Fibroblast of lung (primary cell): ENCODE measurements around the gene ACTR2. TPM values are rescaled to one million over a fixed set of nuclear protein-coding genes. Genes with fewer than 3 reads are reported as not detected.
"Not testable (repeated sequence)": the region's sequence is repeated elsewhere in the genome, so short reads cannot be mapped to it uniquely, and the experiment has no call there.

ENCODE experiments used
- DNase-seq, 2 donors: peaks; one replicate each; pipeline versions ENCODE4 v3.0.0 to v3.0.0-alpha.2; 2010; ENCODE audit warnings: low read depth in 2 of 2
- H2AFZ ChIP-seq: 2 replicates; pipeline ENCODE4 v1.5.1; 2012; ENCODE audit warnings: low read length, control low read depth, inconsistent platforms
- H3K27ac ChIP-seq: 2 replicates; pipeline ENCODE4 v1.5.1; 2011; ENCODE audit warnings: low read length, control low read depth; ENCODE audit not compliant: insufficient read depth
- H3K27me3 ChIP-seq: 2 replicates; pipeline ENCODE4 v1.5.1; 2011; ENCODE audit warnings: mild to moderate bottlenecking, low read length; ENCODE audit not compliant: control insufficient read depth, insufficient read depth
- H3K36me3 ChIP-seq: 2 replicates; pipeline ENCODE4 v1.5.1; 2011; ENCODE audit warnings: low read length; ENCODE audit not compliant: control insufficient read depth, insufficient read depth
- H3K4me1 ChIP-seq: 2 replicates; pipeline ENCODE4 v1.5.1; 2011; ENCODE audit warnings: low read length; ENCODE audit not compliant: control insufficient read depth, insufficient read depth; ENCODE audit errors: extremely low read depth
- H3K4me2 ChIP-seq: 2 replicates; pipeline ENCODE4 v1.5.1; 2011; ENCODE audit warnings: low read length, control low read depth; ENCODE audit not compliant: insufficient read depth; ENCODE audit errors: extremely low read depth
- H3K4me3 ChIP-seq, 4 experiments: fragments of 200-600 bp in 1 of 4; sonication (generic) in 1 of 4; replicated peaks in 1 of 4; 2 replicates each; pipeline ENCODE4 v1.5.1; 2011 to 2016; ENCODE audit warnings: low read length in 4 of 4, low read depth in 3 of 4, mild to moderate bottlenecking in 3 of 4, control low read depth in 2 of 4, inconsistent platforms in 1 of 4, mixed read lengths in 1 of 4; ENCODE audit not compliant: insufficient read depth in 1 of 4; ENCODE audit errors: control extremely low read depth in 1 of 4
- H3K79me2 ChIP-seq: 2 replicates; pipeline ENCODE4 v1.5.1; 2012; ENCODE audit warnings: mild to moderate bottlenecking, low read length, inconsistent platforms; ENCODE audit not compliant: control insufficient read depth, insufficient read depth
- H3K9ac ChIP-seq: 2 replicates; pipeline ENCODE4 v1.5.1; 2011; ENCODE audit warnings: mild to moderate bottlenecking, low read length, control low read depth; ENCODE audit not compliant: insufficient read depth
- H3K9me3 ChIP-seq: 2 replicates; pipeline ENCODE4 v1.5.1; 2012; ENCODE audit warnings: low read depth, low read length; ENCODE audit not compliant: control insufficient read depth, insufficient read depth
- H4K20me1 ChIP-seq: 2 replicates; pipeline ENCODE4 v1.5.1; 2011; ENCODE audit warnings: low read length; ENCODE audit not compliant: control insufficient read depth, insufficient read depth; ENCODE audit errors: extremely low read depth
- CTCF ChIP-seq, 2 donors: IDR thresholded peaks in 1 of 2; conservative IDR thresholded peaks in 1 of 2; 1 replicate in 1 of 2; 2 replicates in 1 of 2; pipeline ENCODE4 v1.5.1; 2011 to 2012; ENCODE audit warnings: low read length in 2 of 2, control low read depth in 1 of 2, inconsistent platforms in 1 of 2, low read depth in 1 of 2, mild to moderate bottlenecking in 1 of 2
- EZH2 ChIP-seq: IDR thresholded peaks from 2 replicates; pipeline ENCODE4 v1.5.1; 2012; ENCODE audit warnings: low read length, control low read depth, mild to moderate bottlenecking; ENCODE audit errors: missing control alignments
- polyA minus RNA-seq: library from RNA; depleted of rRNA, polyadenylated mRNA; stranded (reverse); fragments of >200 nt; gene quantifications from 2 replicates; pipeline ENCODE4 v1.2.3, GENCODE V29; 2011; ENCODE audit warnings: low replicate concordance
- polyA plus RNA-seq, 2 donors: library from polyadenylated mRNA; depleted of rRNA in 1 of 2; stranded (reverse) in 1 of 2; unstranded in 1 of 2; fragments of >200 nt; gene quantifications; 2 replicates each; pipeline ENCODE4 v1.2.1, GENCODE V29; 2011 to 2012; ENCODE audit warnings: missing spikeins in 1 of 2
- total RNA-seq: library from RNA; depleted of rRNA; stranded (reverse); fragments of >200 nt; gene quantifications from 2 replicates; pipeline ENCODE4 v1.2.1, GENCODE V29; 2014

Gene ACTR2
- total RNA-seq: 67.3 and 90.2 TPM in 2 replicates
- 153 and 192 TPM in 2 replicates for polyA plus RNA-seq
- polyA plus RNA-seq (2012): 236 and 258 TPM in 2 replicates
- 29.5 and 45.3 TPM in 2 replicates for polyA minus RNA-seq

DNA sequence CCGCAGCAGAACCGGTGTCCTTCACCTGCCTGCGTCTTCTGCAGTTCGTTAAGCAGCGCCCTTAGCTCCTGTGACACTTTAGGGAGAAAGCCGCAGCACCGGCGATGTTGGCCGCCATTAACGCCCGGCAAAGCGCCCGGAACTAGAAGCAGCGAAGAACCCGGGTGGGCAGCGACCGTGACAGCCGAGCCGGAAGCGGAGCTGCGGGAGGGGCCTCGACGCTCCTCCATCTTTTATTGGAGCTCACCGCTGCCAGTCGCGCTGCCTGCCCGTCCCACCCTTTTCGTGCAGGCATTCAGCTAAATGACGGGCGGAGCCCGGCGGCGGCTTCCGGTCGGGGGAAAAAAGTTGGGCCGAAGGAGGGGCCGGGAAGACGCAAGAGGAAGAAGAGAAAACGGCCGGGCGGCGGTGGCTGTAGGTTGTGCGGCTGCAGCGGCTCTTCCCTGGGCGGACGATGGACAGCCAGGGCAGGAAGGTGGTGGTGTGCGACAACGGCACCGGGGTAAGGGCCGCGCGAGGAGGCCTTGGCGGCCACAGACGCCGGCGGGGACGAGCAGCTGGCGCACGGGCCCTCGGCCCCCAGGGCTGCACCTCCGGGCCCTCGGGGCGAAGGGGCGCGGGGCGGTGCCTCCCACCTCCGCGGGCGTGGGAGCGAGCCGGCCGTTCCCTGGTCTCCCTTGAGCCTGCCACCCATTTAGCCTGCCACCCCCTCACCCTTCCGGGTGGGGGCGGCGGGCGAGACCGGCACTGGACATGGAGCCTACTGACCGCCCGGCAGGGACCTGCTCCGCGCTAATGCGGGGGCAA lies at the start of gene ACTR2:
Gene ACTR2, plus strand, starts transcription at position 376 of the 807 bp plus-strand sequence. Its CDS starts 79 bp downstream, at position 455.
- H3K27ac ChIP-seq: peak within 1 kb of the TSS; percentile 93
- no peaks in the 10 kb centered on the region for H3K9me3 ChIP-seq
- no peaks in the 10 kb centered on the region for H3K27me3 ChIP-seq
- peaks cover 9% of the 10 kb centered on the region for H3K4me1 ChIP-seq
- peak within 1 kb of the TSS; percentile 94 to 100 (median 97) for H3K4me3 ChIP-seq
- peak within 1 kb of the TSS; percentile 95 for H3K9ac ChIP-seq
- no peak for TF ChIP-seq EZH2
- no peak for TF ChIP-seq CTCF (conservative IDR thresholded peaks at IDR 0.05 in 1 of 2, IDR thresholded peaks at IDR 0.05 in 1 of 2; ENCODE audit: low read depth in 1 of 2, low read length in 2 of 2)
- peak; percentile 97 for DNase-seq
- no peaks in the 10 kb centered on the region for H4K20me1 ChIP-seq
- H3K79me2 ChIP-seq: peaks cover 56% of the 10 kb centered on the region
- peaks cover 2% of the 10 kb centered on the region for H3K36me3 ChIP-seq
- H2AFZ ChIP-seq: peak within 1 kb of the TSS; percentile 100
- H3K4me2 ChIP-seq: peak within 1 kb of the TSS; percentile 80

- no peaks in the 10 kb centered on the region for H4K20me1 ChIP-seq
- no peak overlapping the region for H3K4me2 ChIP-seq
Observed at GRCh38 chr2:65182570-65182969, 45.1 kb upstream of the ACTR2 start.

DNA sequence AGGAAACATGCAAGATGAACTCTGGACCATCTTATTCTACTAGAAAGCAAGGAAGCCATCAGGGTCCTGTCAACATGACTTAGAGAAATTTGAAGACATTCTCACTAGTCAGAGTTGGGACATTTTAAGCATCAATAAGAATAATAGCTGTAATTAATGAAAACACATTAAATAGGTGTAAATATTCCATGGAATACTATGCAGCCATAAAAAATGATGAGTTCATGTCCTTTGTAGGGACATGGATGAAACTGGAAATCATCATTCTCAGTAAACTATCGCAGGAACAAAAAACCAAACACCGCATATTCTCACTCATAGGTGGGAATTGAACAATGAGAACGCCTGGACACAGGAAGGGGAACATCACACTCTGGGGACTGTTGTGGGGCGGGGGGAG lies 44.2 kb upstream of the ACTR2 start:
- H3K27ac ChIP-seq, H3K79me2 ChIP-seq, H4K20me1 ChIP-seq, H3K27me3 ChIP-seq, H3K9me3 ChIP-seq, H3K36me3 ChIP-seq, H2AFZ ChIP-seq, H3K4me1 ChIP-seq, H3K4me2 ChIP-seq, H3K4me3 ChIP-seq, H3K9ac ChIP-seq, DNase-seq: not testable (repeated sequence)

More at GRCh38 chr2:65182570-65182969, 45.1 kb upstream of the ACTR2 start:
- H3K79me2 ChIP-seq: no peaks in the 10 kb centered on the region
- H3K36me3 ChIP-seq: no peaks in the 10 kb centered on the region
- H3K9ac ChIP-seq: no peak overlapping the region
- H2AFZ ChIP-seq: no peak overlapping the region
- no peaks in the 10 kb centered on the region for H3K4me1 ChIP-seq
- no peak for DNase-seq
- no peak overlapping the region for H3K27ac ChIP-seq
- H3K4me3 ChIP-seq: no peak overlapping the region
- H3K27me3 ChIP-seq: peaks cover 2% of the 10 kb centered on the region
- no peaks in the 10 kb centered on the region for H3K9me3 ChIP-seq
- no peak for TF ChIP-seq EZH2
- no peak for TF ChIP-seq CTCF (conservative IDR thresholded peaks at IDR 0.05 in 1 of 2, IDR thresholded peaks at IDR 0.05 in 1 of 2; ENCODE audit: low read depth in 1 of 2, low read length in 2 of 2)
